Neural cell (in vitro differentiated cells): ENCODE data around the gene NPC1.

Source experiments
- EZH2 ChIP-seq: fragments of 200-600, 300-800 bp; shearing (Covaris generic), sonication (generic); IDR thresholded peaks from 2 replicates; pipeline ENCODE4 v1.6.1; 2014; ENCODE audit warnings: antibody characterized with exemption, low read length, borderline replicate concordance, mild to moderate bottlenecking; ENCODE audit not compliant: insufficient read depth, poor library complexity, severe bottlenecking
- POLR2AphosphoS5 ChIP-seq: IDR thresholded peaks from 2 replicates; pipeline ENCODE4 v1.6.1; 2012

- TF ChIP-seq EZH2 (no peak), POLR2AphosphoS5 (no peak)
These were observed 45.4 kb downstream of the NPC1 start for GRCh38 chr18:23540867-23541266.
